GM21619 (cell line): ENCODE results near the gene EDN2.

ENCODE experiments used
- ATAC-seq: cut with Tn5 transposase; IDR thresholded peaks from one replicate; pipeline ENCODE4 v1.9.1; 2021; ENCODE audit not compliant: unreplicated experiment

The EDN2 gene

GRCh38 chr1:41486053-41486370, 1.5 kb upstream of the EDN2 start:
- no peak for ATAC-seq

GRCh38 chr1:41485605-41486004, 1.1 kb upstream of the EDN2 start:
- ATAC-seq: no peak

- no peak for ATAC-seq
Observed at GRCh38 chr1:41483960-41484401, 502 bp downstream of the EDN2 start.

DNA sequence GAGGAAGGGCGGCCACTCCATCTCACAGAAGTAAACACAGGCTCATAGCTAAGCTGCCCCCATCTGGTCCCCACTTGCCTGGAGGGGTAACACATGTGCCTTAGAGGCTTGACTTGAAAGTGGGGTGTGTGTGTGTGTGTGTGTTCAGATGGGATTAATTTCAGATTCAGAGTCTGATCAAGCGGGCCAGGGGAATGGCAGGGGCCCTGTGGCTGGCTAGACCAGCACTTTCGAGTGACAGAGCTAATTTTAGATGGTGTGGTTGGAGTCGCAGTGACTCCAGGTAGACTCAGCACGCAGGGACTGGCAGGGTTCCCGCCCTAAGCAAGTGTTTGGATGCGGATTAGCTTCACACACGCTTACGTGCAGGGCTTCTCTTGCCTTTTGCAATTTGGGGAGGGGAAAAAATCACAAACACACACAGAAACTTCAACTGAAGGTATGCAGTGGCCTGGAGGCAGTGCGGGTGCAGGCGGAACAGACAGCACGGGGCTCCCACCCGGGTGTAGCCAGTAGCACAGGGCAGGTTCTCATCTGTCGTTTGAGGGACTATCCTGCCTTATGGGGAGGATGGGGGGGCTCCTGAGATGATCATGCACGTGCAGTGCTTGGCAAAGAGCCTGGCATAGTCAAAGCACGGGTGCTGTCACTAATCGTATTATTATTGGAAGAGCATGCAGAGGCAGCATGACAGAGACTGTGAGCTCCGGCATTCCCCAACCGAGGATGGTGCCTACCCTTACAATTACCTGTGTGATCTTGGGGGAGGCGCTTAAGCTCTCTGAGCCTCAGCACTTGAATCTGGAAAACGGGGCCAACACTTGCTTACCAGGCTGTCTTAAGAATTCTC, 1.3 kb downstream of the EDN2 start:
- no peak for ATAC-seq

- ATAC-seq: no peak
Observed at GRCh38 chr1:41482001-41482765, 2.3 kb downstream of the EDN2 start.

GRCh38 chr1:41481109-41481775, 3.2 kb downstream of the EDN2 start:
- no peak for ATAC-seq

DNA sequence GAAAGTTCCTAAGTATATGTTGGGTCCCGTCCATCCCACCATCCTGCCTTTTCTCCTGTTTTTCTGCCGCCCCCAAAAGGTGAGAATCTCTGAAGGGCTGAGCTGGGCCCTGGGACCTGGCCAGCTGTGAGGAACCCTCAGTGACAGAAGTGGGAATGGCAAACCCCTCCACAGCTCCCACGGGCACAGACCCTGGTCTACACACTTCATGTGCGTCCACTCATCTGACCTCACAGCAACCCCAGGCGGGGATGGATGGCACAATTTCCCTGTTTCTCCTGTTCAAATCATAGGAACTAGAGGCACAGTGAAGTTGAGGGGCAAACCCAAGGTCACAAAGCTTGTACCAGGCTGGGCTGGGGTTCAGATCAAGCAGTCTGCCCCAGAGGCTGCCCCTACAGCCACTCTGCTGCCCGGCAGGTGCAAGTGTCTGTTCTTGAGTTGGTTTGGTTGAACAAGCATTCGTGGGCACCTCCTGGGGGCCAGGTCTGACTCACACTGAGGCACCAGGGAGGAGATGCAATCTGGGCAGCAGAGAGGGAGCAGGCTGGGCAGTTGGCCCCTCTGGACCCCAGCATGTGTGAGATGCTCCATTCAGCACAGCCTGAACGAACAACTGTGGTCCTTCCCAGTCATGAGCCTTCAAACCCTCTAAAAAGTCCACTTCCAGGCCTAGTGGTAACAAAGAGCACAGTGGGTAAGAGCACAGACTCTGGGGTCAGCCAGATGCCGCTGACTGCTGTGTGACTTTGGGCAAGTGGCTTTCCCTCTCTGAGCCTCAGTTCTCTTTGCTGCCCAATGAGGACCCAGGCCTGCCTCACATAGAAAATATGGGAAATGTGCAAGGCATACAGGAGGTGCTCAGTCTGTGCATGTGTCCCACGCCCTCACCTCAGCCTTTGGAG, 4.0 kb downstream of the EDN2 start:
- no peak for ATAC-seq

GRCh38 chr1:41479808-41480160, 4.7 kb downstream of the EDN2 start:
- ATAC-seq: no peak

- ATAC-seq: no peak
Observed at GRCh38 chr1:41479000-41479807, 5.3 kb downstream of the EDN2 start.

DNA sequence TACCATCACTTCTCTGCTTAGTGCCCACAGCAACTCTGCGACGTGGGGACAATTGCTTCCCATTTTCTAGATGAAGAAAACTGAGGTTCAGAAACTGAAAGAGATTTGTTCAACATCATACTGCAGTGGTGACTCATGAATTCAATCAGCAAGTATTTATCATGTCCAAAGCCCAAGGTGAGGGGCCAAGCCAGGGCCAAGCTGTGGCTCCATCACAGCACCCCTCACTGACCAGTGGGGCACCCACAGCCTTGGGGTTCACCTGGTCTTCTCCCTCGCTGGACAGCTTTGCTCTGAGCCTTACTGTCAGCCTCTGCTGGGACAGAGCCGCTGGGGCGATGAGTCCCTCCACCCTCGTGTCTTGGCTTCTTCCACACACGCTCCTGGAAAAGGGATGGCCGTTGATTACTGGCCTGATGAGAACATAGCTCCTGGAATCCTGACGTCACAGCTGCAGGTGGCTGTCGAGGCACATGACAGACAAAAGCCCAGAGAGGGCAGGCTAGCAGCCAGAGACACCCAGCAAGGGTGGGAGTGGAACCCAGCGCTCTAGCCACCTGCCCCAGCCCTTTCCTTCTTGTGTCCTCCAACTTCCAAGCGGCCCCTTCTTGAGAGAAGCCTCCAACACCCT, 6.2 kb downstream of the EDN2 start:
- ATAC-seq: no peak

DNA sequence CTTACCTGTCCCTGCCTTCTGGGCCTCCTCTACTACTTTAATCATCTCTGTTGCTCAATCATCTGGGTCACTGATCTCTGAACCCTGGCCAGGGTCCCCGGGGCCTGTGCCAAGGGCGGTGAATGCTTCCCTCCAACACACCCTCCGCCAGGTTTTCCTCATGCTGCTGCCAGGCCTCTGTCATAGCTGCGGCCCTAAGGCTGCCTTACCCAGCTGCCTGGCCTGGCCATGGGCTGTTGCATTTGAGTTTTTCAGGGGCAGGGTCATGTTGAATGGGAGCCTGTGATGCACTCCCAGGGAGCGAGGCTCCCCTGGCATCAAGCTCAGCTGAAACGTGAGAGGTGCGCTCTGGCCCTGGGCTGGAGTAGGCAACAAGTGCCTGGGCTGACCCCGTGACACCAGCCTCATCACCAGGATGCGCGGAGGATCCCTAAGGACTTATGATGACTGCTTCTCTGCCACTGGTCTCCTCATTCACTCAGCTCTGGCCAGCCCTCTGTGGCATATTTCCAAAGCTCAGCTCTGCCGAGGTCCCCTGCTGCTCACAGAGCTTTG, 7.6 kb downstream of the EDN2 start:
- no peak for ATAC-seq

- ATAC-seq: no peak
Observed at GRCh38 chr1:41475859-41476567, 8.5 kb downstream of the EDN2 start.

DNA sequence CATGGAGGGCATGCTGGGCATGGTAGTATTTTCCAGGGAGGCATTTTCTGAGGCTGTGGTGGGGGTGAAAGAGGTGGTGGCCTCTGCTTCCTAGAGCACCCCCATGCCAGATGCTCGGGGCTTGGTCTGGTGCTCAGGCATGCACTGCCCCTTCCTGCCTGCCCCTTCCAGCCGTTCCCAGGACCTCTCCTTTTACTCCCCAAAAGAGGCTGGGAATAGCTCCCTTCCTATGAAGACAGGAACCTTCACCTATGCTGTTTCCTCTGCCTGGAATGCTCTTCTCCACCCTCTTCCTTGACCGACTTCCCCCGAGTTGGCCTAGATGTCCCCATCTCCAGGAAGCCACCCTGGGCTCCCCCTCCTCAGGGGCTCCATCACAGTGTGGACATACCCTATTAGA, 9.1 kb downstream of the EDN2 start:
- ATAC-seq: no peak

DNA sequence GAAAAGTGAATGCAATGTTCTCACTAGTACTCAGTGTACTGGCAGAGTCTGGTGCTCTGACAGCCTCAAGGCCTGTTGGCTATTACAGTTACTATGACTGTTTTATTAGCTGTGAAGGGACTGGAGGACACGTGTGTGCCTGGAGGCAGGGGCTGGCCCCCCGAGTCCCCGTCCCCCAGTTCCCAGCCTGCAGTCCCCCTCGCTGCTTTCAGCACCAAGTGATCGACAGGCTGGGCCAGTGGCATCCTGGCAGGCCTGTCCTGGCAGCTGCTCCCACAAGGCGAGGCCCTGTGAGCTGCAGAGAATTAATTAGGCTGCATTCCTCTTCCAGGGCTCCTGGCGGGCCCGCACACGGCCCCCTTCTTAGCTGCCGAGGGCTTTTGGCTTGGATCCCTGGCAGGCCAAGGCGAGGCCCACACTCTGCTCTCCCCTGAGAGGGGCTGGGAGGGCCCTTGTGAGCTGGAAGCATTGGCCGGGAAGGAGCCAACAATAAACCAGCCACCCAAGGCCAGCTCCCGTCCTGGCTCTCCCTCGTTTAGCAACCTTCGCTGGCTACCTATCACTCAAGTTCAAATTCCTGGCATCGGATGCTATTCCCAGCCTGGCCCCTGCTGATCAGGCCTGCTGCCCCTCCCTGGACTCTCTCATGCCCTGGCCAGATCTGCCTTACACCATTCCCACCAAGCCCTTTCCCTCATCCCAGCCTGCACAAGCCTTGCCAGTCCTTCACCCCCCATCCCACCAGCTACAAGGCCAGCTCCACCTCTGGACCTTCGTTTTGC, 9.8 kb downstream of the EDN2 start:
- no peak for ATAC-seq

- ATAC-seq: no peak
Observed at GRCh38 chr1:41473738-41474362, 10.6 kb downstream of the EDN2 start.

DNA sequence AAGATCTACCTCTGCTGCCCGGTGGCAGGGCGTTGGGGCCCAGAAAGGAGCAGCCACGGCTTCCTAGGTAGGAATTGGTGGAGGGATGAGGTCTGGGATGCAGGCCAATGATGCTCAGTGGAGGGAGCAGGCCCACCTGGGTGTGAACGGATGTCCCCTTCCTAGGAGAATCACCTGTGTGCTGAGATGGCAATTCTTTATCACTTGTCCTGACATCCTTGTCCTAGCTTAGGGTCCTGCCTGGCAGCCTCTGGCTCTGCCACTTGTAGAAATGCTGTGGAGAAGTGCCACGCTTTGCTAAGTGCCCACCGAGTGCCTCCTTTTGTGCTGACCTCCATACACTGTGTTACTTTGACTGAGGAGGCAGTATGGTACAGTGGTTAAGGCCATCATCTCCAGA, 12.8 kb downstream of the EDN2 start:
- ATAC-seq: no peak

DNA sequence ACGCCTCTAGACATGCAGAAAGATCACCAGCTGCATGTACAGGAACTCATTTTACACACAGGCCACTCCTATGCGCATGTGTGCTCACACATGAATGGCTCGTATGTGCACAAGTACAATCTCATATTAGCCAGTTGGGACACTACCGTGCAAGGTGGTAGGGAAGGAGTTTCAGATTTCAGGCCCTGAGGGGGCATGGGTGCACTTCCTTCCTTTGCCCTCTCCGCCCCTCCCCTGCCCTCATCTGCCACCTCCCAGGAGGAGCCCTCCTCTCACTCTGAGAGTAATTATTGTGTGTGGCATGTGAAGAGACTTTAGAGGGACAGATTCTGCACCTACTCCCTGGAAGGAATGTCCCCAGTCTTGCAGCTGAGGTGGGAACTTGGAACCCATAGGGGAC, 14.8 kb downstream of the EDN2 start:
- ATAC-seq: no peak
